DMS 273 (cell line): ENCODE results near the gene CACNA1C.

Source experiments
- DNase-seq: peaks from one replicate; lab custom pipeline; 2025; ENCODE audit not compliant: unreplicated experiment; lab: John Stamatoyannopoulos, UW

The CACNA1C gene

GRCh38 chr12:2382370-2383155 is 329.8 kb downstream of the CACNA1C start:
- DNase-seq, result no peak

DNA sequence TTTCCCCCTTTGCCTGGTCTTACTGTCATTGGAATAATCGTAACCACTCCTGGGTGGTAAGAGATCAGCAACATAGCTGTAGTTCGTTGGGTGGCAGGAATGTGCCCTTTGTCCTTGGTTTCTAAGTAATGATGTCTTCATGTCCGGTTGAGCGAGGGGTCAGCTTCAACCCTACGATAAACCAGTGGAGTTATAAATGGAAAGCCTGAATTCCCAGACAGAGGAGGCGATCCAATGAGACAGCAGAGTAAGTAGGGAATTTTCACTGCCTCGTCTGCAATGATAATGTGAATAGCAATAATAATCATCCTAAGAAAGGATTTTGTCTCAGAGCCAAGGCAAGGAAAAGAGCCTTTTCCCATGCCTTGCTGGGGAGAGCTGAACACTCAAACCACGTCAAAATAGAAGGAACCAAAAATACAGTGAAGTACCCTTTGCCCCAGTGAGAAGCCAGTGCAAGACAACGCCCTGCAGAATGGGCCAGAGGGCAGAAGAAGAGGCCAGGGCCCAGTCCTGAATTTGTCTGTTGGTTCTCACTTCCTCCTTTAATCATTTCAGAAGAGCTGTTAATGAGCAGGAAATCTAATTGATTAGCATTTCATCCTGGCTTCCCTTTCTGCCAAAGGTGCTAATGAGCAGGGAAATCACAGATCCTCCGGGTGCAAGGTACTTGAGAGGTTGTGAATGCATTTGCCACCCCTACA is 330.7 kb downstream of the CACNA1C start:
- DNase-seq, result no peak

DNA sequence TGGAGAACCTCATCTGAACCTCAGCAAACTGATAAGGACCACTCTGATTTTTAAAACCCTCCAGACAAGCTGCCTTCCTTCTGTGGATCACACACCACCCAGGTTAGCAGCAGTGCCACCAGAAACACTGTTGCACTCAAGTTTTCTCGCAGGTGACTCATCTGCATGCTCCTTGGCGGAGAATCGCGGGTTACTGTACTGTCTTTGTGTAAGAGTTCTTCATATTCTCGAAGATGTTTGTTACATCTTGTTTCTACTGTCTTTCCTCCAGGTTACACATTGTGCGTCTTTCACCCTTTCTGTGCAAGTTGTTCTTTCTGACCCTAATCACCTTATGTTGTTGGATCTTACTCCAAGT is 331.2 kb downstream of the CACNA1C start:
- no peak for DNase-seq

GRCh38 chr12:2384533-2385351 is 332.0 kb downstream of the CACNA1C start:
- DNase-seq, result no peak

- no peak for DNase-seq
Observed at GRCh38 chr12:2385529-2385928, 332.7 kb downstream of the CACNA1C start.

- no peak for DNase-seq
Observed at GRCh38 chr12:2386566-2386965, 333.8 kb downstream of the CACNA1C start.

GRCh38 chr12:2387103-2387834 is 334.5 kb downstream of the CACNA1C start:
- no peak for DNase-seq

- no peak for DNase-seq
Observed at GRCh38 chr12:2389079-2389790, 336.4 kb downstream of the CACNA1C start.

- DNase-seq, result no peak
Observed at GRCh38 chr12:2390133-2390532, 337.3 kb downstream of the CACNA1C start.

DNA sequence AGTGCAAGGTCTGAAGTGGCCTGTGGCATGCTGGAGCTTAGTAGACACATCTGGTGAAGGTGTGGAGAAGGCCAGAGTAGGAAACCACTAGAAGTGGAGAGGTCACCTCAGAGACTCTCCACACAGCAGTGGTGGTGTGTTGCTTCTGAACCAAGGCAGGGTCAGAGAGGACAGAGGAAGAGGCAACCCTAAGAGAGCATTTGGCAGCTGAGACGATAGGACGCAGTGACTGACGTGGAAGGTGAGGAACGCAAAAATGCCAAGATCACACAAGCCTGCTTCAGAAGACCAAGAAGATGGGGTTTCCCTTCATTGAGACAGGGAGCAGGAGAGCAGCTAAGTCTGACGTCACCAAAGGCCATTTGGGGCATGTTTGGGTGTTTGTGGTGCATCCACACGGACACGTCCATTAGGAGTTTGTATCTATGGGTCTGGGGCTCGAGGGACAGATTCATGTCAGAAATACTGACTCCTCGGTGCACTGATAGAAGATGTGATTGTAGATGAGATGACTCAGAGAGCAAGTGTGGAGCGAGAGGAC is 338.1 kb downstream of the CACNA1C start:
- no peak for DNase-seq

DNA sequence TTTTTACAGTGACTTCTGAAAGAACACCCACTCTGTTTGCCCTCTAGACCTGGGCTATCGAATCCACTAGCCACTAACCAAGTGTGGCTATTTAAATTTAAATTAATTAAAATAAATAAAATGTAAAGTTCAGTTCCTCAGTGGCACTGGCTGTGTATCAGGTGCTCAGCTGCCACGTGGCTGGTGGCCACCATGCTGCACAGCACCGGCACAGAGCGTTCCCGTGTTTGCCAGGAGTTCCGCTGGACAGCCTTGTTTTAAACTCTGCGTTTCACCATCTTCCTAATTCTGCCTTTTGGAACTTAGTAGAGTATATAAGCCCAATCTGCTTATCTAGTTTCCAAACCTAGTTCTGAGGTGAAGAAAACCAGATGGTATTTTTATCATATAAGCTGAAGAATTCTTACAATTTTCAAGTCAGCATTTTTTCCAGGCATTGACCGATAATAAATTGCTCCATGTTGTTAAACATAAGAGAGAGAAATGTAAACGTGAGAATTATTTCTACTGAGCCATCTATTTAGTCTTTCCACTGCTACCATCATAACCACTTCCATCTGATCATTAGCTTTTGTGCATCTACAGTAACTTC is 339.0 kb downstream of the CACNA1C start:
- no peak for DNase-seq

- no peak for DNase-seq
Observed at GRCh38 chr12:2393016-2393415, 340.2 kb downstream of the CACNA1C start.

- no peak for DNase-seq
Observed at GRCh38 chr12:2393996-2394395, 341.2 kb downstream of the CACNA1C start.

- peak; percentile 61 for DNase-seq
Observed at GRCh38 chr12:2395354-2395977, 342.7 kb downstream of the CACNA1C start.

DNA sequence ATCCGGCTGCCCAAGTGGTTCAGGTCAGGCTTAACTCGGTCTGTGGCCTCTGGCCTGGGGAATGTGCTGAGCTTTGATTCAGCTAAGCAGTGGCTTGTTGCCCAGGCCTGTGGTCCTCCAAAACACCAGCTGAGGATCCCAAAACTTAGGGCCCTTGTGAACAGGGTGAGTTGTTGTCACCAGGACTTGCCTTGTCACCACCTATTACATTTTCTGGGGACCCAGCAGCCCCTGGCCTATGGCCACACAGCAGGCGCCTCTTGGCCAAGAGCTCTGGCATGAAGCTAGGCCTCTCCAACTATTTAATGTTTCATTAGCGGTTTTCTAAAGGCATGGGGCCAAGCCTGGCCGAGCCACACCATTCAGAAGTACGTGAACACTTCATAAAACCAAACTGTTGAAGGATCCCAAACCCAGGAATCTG is 343.7 kb downstream of the CACNA1C start:
- DNase-seq, result no peak

- no peak for DNase-seq
Observed at GRCh38 chr12:2397356-2398045, 344.7 kb downstream of the CACNA1C start.

DNA sequence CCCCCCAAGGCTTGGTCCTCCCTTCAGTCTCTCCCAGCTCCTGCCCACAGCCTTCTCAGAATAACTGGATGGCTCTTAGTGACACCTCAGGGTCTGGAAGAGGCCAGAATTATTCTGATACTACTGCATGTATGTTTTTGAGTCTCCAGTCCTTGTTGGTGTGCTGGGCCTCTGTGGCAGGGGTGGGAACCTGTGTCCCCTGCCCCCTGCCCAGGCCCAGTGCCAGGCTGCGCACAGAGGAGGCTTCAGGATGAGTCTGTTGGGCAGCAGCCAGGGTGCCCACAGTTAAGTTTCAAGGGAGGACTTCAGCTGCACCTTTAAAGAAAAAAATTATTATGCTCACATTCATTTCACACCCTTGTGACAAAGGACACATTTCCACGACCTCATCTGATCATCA is 348.3 kb downstream of the CACNA1C start:
- DNase-seq, result no peak

DNA sequence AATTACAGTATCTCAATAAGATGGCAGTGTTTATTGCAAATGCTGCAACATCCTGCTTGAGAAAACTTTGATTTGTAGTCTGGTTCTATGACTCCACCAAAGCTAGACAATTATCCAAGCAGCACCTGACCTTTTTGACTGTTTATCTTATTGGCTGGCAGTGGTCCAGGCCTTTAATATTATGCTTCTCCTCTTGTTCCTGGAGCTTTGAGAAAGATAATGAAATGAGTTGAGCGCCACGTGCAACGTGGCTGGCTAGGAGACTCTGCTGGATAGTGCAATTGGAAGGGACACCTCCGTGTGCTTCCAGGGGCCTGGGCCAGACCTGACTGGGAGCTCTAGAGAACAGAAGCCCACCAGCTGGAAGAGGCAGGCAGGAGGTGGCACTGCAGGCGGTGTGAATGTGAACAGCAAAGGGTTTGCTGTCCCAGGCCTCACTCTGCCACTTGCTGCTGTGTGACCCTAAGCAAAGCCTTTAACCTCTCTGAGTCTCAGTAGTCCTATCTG is 349.3 kb downstream of the CACNA1C start:
- DNase-seq, result peak; percentile 20
